Stomach (tissue), 9 donors: ENCODE results near the gene ACTN1. TPM values are rescaled to one million over a fixed set of nuclear protein-coding genes. Genes with fewer than 3 reads are reported as not detected.

Source experiments
- DNase-seq, 2 donors: peaks; one replicate each; pipeline versions ENCODE4 v3.0.0 to v3.0.0-alpha.2; 2013 to 2019
- H3K27ac ChIP-seq, 5 donors: fragments of 200-600 bp in 4 of 5; sonication (generic) in 4 of 5; one replicate each; pipeline ENCODE4 v1.5.1; 2013 to 2019; ENCODE audit warnings: mild to moderate bottlenecking in 1 of 5, moderate library complexity in 1 of 5
- H3K27me3 ChIP-seq, 3 donors: fragments of 200-600 bp; sonication (generic); one replicate each; pipeline ENCODE4 v1.5.1; 2017 to 2019; ENCODE audit warnings: mixed run types in 1 of 3
- H3K36me3 ChIP-seq, 4 donors: fragments of 200-600 bp; sonication (generic); 1 replicate in 3 of 4; 2 replicates in 1 of 4; pipeline ENCODE4 v1.5.1; 2016 to 2019
- H3K4me1 ChIP-seq, 4 donors: fragments of 200-600 bp; sonication (generic); one replicate each; pipeline ENCODE4 v1.5.1; 2016 to 2019
- H3K4me3 ChIP-seq, 4 donors: fragments of 200-600 bp; sonication (generic) in 3 of 4; one replicate each; pipeline ENCODE4 v1.5.1; 2016 to 2019; ENCODE audit warnings: mild to moderate bottlenecking in 1 of 4
- H3K9me3 ChIP-seq, 4 donors: fragments of 200-600 bp; sonication (generic); one replicate each; pipeline ENCODE4 v1.5.1; 2016 to 2019
- CTCF ChIP-seq, 7 experiments: fragments of 450-650 bp in 4 of 7; fragments of 200-600 bp in 3 of 7; sonication (generic) in 3 of 7; IDR thresholded peaks; one replicate each; pipeline ENCODE4 v1.5.1; 2016 to 2019; ENCODE audit warnings: antibody characterized with exemption in 7 of 7, control low read depth in 2 of 7, mild to moderate bottlenecking in 1 of 7
- EP300 ChIP-seq: sonication (generic); formaldehyde crosslinking; IDR thresholded peaks from one replicate; pipeline ENCODE4 v1.6.1; 2017; ENCODE audit warnings: antibody characterized with exemption
- POLR2A ChIP-seq, 4 donors: fragments of 450-650 bp; IDR thresholded peaks; one replicate each; pipeline ENCODE4 v1.6.1; 2016; ENCODE audit warnings: antibody characterized with exemption in 4 of 4, control low read depth in 2 of 4, mild to moderate bottlenecking in 1 of 4, moderate library complexity in 1 of 4
- POLR2AphosphoS5 ChIP-seq, 3 donors: sonication (generic); formaldehyde crosslinking; IDR thresholded peaks; one replicate each; pipeline ENCODE4 v1.6.1; 2016; ENCODE audit warnings: antibody characterized with exemption in 3 of 3
- WGBS, 5 donors: extraction: QIAGEN DNeasy Blood & Tissue Kit in 3 of 5; methylation state at CpG; one replicate each; pipeline versions ENCODE4 v1.1.5 to v1.1.7; 2013 to 2018; 5-methylcytosine and 5-hydroxymethylcytosine counted together
- intact Hi-C: fragments of 100-400 bp; cut with DNase I; formaldehyde crosslinking; loops from one replicate; pipeline ENCODE4 v1.15.1; 2023; ENCODE audit warnings: low total_unique reads
- polyA plus RNA-seq, 3 donors: library from polyadenylated mRNA; stranded (reverse); fragments of 200-250 nt; gene quantifications; one replicate each; pipeline ENCODE4 v1.2.3, GENCODE V29; 2013
- total RNA-seq, 5 donors: library from RNA; depleted of rRNA; stranded (reverse); fragments of >200 nt; gene quantifications; one replicate each; pipeline versions ENCODE4 v1.1.0 to v1.2.3, GENCODE V29; 2014 to 2016
- donor health status: healthy with polysubstance abuse.
- donor health status: Bipolar disorder and iron deficiency.
- donor health status: healthy.

The ACTN1 gene
- total and polyA plus RNA-seq, 8 donors: 25.7 to 504 (median 196) TPM

DNA sequence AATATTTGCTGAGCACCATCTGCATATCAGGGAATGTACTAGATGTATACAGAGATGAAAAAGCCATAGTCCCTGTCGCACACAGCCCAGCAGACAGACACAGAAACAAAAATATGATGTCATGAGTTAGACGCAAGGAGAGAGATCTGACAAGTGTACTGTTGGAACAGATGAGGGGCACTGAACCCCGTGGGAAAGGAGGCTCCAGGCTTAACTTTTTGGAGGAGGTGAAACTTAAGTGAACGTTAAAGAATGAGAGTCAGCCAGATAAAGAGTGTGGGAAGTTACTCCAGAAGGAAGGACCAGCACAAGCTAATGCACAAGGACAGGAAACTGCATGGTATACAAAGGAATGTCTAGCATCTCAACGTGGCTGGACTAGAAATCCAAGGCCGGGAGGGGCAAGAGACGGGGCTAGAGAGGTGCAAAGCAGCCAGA, 2.5 kb upstream of the ACTN1 start:
- TF ChIP-seq POLR2AphosphoS5 (IDR thresholded peaks at IDR 0.05): no peak
- no peak for TF ChIP-seq EP300
- no peak for TF ChIP-seq POLR2A (IDR thresholded peaks at IDR 0.05)
- no peak for TF ChIP-seq CTCF (IDR thresholded peaks at IDR 0.05)
- H3K36me3 ChIP-seq: no peaks in the 10 kb centered on the region
- H3K27ac ChIP-seq: peak overlapping the region in 2 of 5 donors; percentile 39 to 41
- peaks cover 18 to 28% (median 26%) of the 10 kb centered on the region in 4 donors for H3K4me1 ChIP-seq
- H3K27me3 ChIP-seq: no peaks in the 10 kb centered on the region
- intact Hi-C loops: no loop called here
- no peak overlapping the region for H3K4me3 ChIP-seq
- no peaks in the 10 kb centered on the region for H3K9me3 ChIP-seq
- 59 to 76% (median 64%) methylated on average over 7 of the region's 7 CpGs for WGBS, 5 donors
- no peak for DNase-seq

- intact Hi-C loops: no loop called here
- no peak for TF ChIP-seq CTCF (IDR thresholded peaks at IDR 0.05)
- DNase-seq: no peak
Observed at GRCh38 chr14:68981139-68981538, 2.0 kb upstream of the ACTN1 start.

GRCh38 chr14:68979722-68980451, 785 bp upstream of the ACTN1 start:
- Histone ChIP-seq H3K9me3 (no peaks in the 10 kb centered on the region), H3K27ac (peak overlapping the region; percentile 94 to 98 (median 97)), H3K36me3 (peaks cover 0 to 1% (median under 1%) of the 10 kb centered on the region in 4 donors), H3K27me3 (no peaks in the 10 kb centered on the region), H3K4me3 (peak overlapping the region; percentile 69 to 91 (median 84)), H3K4me1 (peaks cover 34 to 45% (median 42%) of the 10 kb centered on the region in 4 donors)
- 3 to 10% (median 6%) methylated on average over 31 to 44 of the region's 44 CpGs for WGBS, 5 donors
- TF ChIP-seq POLR2AphosphoS5 (IDR thresholded peaks at IDR 0.05) (no peak), EP300 (no peak), POLR2A (IDR thresholded peaks at IDR 0.05) (no peak), CTCF (IDR thresholded peaks at IDR 0.05) (no peak)
- intact Hi-C loops: no loop called here
- peak; percentile 54 to 65 for DNase-seq

More at GRCh38 chr14:68981139-68981538, 2.0 kb upstream of the ACTN1 start:
- no peak overlapping the region for H3K4me3 ChIP-seq
- no peaks in the 10 kb centered on the region for H3K36me3 ChIP-seq
- H3K4me1 ChIP-seq: peaks cover 22 to 32% (median 30%) of the 10 kb centered on the region in 4 donors
- peak overlapping the region in 2 of 5 donors; percentile 39 to 41 for H3K27ac ChIP-seq
- no peaks in the 10 kb centered on the region for H3K9me3 ChIP-seq
- no peaks in the 10 kb centered on the region for H3K27me3 ChIP-seq
- WGBS, 5 donors: 77 to 95% (median 87%) methylated on average over 4 of the region's 4 CpGs

DNA sequence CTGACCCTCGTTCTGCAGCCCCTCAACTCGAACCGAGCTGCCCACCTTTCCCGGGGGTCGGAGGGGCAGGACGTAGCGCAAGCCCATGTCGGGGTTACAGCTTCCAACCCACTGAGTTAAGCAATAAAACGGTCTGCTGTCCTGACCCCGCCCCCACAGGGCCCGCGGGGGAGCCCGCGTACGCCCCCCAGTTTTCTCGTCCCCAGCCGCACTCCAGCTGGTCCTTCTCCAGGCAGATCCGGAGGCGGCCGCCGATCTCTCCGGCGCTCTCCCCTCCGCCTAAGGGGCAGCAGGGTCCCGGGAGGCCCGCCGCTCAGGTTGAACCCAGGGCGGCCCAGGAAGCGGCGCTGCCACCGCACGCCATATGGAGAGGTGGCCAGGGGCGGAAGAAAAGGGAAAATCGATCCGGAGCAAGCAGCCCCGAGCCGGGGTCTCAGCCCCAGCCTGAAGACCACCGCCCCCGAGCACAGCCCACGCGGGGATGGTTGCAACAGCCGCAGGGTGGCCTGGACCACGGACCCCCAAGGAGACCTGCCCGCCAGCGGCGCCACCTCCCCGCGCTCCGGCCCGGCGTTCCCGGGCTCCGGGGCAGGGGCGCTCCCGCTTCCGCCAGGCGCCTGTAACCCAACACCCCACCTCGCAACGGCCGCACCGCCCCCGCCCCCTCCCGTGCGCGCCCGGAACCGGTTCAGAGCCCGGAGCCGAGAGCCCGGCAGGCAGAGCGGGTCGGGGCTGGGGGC, 760 bp downstream of the ACTN1 start:
- no peaks in the 10 kb centered on the region for H3K9me3 ChIP-seq
- intact Hi-C loops: no loop called here
- no peaks in the 10 kb centered on the region for H3K27me3 ChIP-seq
- peaks cover 4 to 17% (median 9%) of the 10 kb centered on the region in 4 donors for H3K36me3 ChIP-seq
- peak; percentile 76 to 89 for DNase-seq
- TF ChIP-seq POLR2A (IDR thresholded peaks at IDR 0.05) (no peak), POLR2AphosphoS5 (IDR thresholded peaks at IDR 0.05) (peak in 1 of 3 donors; percentile 33)
- H3K4me1 ChIP-seq: peaks cover 48 to 60% (median 57%) of the 10 kb centered on the region in 4 donors
- 0 to 1% (median 0%) methylated on average over 30 to 72 of the region's 72 CpGs for WGBS, 5 donors
- H3K4me3 ChIP-seq: peak overlapping the region; percentile 69 to 91 (median 84)
- peak overlapping the region; percentile 94 to 98 (median 97) for H3K27ac ChIP-seq
